GM12892 (cell line): ENCODE results near the gene APOL2.

Experiments
- DNase-seq: peaks from one replicate; pipeline ENCODE4 v3.0.0; 2011; ENCODE audit not compliant: insufficient read length
- FAIRE-seq: peaks from 2 replicates; lab custom pipeline; 2011; peaks lifted over from hg19 to GRCh38; lab: Jason Lieb, UNC
- POLR2A ChIP-seq: IDR thresholded peaks from 2 replicates; pipeline ENCODE4 v1.6.1; 2011; ENCODE audit warnings: low read depth, low read length, control low read depth
- POLR2AphosphoS5 ChIP-seq: IDR thresholded peaks from 2 replicates; pipeline ENCODE4 v1.6.1; 2011; ENCODE audit warnings: low read depth, low read length, control low read depth
- TAF1 ChIP-seq: IDR thresholded peaks from 2 replicates; pipeline ENCODE4 v1.6.1; 2011; ENCODE audit warnings: low read depth, mild to moderate bottlenecking, control low read depth, low read length, borderline replicate concordance

The APOL2 gene

DNA sequence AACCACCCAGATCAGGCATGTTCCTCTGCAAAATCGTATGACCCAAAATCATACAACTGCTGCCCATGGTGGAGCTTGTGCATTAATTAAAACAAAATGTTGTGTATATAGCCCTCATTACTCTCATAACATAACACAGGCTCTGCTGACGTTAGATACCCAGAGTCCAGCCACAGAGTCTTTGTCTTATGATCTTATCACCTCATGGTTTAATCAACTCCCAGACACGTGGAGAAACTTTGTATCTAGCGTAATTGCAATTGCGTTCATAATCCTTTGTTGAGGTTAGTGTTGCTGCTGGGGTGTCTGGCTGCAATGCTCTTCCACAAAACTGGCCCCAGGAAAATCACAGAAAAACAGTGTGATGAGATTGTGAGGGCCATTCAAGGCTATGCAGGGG, 8.6 kb upstream of the APOL2 start:
- no peak for TF ChIP-seq POLR2AphosphoS5
- TF ChIP-seq TAF1, result no peak
- TF ChIP-seq POLR2A, result no peak
- DNase-seq (no peak), FAIRE-seq (no peak)

DNA sequence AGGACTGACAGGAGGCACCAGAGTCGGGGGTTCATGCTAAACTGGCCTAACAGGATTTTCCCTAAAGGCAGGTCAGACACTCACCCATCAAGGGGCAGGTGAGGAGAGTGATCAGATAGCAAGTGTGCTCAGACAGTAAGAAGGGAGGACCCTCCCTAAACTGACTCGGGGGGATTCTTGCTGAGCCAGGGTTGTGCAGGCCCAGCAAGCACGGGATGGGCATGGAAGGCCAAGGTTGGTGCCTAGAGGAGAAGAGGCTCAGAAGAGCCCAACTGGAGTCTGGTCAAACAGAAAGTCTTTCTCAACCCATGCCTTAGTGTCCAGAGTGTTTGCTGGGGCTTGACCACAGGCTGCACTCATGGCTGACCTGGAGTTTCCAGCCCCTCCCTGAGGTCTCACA, 7.4 kb upstream of the APOL2 start:
- TF ChIP-seq TAF1 (no peak), POLR2A (no peak), POLR2AphosphoS5 (no peak)
- DNase-seq (no peak), FAIRE-seq (no peak)

DNA sequence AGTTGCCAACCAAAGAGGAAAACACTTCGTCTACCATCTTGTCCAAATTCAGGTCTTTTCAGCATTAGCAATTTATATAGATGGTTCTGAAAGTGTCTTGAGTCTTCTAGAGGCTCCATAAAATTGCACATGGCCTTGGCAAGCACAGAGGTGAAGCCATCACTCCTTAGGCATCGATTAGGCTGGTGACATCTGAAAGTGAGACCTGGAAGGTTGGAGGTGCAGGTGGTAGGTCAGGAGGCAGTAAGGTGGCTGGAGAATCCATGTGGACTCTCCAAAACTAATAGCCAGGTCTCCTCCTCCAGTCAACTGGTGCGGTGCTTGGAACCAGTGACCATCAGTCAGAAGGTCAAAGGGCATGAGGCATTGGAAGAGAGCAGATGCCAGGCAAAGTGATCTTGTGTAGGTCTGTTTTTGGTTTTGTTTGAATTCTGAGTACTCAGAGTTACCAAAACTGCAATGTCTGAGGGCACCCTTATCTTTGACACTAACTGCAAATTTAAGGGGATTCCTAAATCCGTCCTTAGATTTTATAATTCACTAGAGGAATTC, 6.6 kb upstream of the APOL2 start:
- TF ChIP-seq TAF1 (no peak), POLR2AphosphoS5 (no peak), POLR2A (no peak)
- FAIRE-seq, result no peak
- no peak for DNase-seq

DNA sequence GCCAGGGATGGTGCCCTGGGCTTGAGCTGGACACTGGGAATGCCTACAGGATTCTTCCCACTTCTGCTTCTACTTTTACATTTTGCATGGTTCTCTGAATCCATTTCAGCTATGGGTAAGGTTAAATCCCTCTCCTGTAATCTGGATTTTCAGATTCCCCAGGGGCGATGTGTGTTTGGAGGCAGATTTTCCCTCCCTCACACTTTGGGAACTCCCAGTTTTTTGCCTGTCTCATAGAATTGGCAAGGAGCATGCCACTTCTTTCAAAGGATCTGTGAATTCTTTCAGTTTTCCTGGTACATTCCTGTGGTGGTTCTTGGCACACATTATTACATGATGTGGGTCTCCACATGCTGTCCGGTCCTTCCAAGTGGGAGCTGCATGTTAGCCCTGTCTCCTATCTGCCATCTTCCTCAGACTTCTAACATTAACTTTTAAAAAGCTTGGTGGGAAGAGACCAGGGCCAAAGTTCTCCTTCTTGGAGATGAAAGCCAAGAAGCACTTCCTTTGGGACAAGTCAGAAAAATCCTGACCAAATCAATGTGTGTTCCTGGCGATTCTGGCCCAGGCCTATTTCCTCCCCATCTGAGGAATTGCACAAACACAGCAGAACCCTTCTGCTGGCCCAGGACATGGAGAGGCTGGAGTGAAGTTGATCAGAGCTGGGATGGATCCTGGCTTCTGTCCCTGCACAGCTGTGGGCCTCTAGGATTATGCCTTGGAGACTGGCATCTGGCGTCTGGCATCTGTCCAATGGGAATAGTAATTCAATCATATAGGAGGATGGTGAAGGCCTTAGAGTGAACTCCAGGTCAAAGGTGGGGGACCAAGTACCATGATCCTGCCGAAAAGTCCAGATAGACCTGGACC, 5.4 kb upstream of the APOL2 start:
- DNase-seq (no peak), FAIRE-seq (no peak)
- TF ChIP-seq POLR2AphosphoS5 (no peak), TAF1 (no peak), POLR2A (no peak)

DNA sequence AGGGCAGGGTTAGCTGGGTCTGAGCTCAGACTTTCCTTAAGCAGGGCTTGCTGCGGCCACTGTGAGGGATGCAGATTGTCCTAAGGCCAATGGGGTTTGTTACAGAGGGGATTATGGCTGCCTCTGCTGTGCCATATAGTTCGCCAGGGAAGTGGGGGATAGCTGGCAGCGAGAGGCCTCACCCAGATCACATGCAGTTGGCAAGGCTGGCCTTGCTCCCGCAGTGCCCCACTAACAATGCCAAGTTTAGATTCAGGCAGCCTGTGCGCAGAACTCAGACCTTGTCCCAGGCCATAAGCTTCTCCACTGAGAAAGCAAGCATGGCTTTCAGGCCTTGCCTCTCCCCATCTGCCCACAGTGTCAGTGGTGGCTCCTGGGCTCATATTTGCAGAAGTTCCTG, 4.7 kb upstream of the APOL2 start:
- TF ChIP-seq TAF1 (no peak), POLR2AphosphoS5 (no peak)
- DNase-seq (no peak), FAIRE-seq (no peak)

DNA sequence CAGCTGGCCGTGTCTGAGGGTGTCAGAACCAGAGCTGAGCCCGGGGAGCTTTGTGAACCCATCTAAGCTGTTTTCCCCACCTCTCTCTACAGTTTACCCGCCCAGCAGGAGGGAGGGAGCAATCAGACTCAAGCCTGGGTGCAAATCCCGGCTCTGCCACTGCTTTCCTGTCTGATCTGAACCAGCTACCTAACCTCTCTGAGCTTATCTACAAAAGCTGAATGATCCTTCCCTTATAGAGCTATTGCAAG, 252 bp downstream of the APOL2 start:
- DNase-seq (no peak), FAIRE-seq (no peak)
- TF ChIP-seq POLR2A (no peak), POLR2AphosphoS5 (no peak), TAF1 (no peak)

DNA sequence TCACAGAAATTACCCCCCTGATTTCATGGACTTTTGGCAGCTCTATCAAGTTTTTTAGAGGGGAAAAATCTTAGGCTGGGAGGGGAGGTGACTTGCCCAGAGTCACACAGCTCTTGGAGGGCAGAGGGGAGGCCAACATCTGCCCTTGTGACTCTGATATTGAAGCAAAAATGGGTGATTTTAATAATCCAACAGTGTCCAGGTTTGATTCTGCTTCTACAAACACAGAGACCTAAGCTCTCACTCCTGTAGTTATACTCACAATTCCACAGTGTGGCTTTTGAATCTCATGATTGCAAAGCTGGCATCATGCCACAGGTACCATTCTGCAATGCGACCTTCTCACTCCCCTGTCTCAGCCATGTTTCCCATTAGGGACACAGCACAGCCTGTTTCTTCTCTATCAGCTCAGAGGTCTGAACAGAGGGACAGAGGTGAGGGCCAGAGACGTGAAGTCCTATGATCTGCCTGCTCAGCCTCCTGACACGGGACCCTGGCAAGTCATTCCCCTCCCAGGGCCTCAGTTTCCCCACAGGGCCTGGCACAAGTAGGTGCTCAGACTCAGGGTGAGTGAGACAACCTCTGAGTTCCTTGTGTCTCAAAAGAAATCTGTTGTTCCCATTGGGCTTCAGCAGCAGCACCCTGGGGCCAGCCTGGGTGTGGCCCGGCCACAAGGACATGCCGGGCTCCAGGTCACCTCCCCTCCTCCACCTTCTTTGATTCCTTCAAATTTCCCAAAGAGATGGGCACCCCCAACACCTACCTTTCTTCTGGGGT, 766 bp downstream of the APOL2 start:
- TF ChIP-seq POLR2A (no peak), TAF1 (no peak), POLR2AphosphoS5 (no peak)
- FAIRE-seq, result peak; percentile 79
- no peak for DNase-seq

DNA sequence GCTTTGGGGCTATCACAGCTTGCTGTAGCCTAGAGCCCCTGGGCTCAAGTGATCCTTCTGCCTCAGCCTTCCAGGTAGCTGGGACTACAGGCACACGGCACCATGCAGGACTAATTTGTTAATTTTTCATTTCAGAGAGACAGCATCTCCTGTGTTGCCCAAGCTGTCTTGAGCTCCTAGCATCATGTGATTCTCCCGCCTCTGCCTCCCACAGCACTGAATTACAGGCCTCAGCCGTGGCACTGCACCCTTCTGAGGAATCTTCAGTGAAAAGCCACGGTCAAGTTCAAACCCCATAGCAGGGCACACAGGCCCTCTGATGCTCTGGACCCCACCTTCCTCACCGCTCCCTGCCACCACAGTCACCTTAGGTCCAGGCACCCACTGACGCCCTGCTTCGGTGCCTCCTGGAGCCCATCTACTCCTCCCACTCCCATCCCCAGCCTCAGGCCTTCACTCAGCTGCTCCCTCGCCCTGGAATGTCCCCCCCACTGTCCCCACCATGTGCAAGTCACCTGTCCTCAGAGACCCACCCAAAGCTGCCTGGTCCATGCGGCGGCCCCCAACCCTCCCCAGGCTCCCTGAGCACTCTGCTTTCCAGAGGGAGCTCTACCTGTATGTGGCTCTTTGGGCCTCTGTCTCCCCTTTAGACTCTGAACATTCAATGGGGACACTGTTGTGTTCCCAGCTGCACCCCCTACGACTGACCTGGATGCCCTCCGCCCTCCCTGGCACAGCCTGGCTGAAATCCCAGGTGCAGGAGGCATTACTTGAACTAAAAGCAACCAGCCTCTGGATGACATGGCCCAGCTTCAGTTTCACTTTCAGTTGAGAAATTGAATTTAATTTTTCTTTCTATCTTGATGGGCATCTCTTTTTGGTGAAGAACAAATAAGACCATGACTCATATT, 1.6 kb downstream of the APOL2 start:
- DNase-seq (peak; percentile 41), FAIRE-seq (peak; percentile 46)
- no peak for TF ChIP-seq POLR2A
- no peak for TF ChIP-seq TAF1
- no peak for TF ChIP-seq POLR2AphosphoS5

DNA sequence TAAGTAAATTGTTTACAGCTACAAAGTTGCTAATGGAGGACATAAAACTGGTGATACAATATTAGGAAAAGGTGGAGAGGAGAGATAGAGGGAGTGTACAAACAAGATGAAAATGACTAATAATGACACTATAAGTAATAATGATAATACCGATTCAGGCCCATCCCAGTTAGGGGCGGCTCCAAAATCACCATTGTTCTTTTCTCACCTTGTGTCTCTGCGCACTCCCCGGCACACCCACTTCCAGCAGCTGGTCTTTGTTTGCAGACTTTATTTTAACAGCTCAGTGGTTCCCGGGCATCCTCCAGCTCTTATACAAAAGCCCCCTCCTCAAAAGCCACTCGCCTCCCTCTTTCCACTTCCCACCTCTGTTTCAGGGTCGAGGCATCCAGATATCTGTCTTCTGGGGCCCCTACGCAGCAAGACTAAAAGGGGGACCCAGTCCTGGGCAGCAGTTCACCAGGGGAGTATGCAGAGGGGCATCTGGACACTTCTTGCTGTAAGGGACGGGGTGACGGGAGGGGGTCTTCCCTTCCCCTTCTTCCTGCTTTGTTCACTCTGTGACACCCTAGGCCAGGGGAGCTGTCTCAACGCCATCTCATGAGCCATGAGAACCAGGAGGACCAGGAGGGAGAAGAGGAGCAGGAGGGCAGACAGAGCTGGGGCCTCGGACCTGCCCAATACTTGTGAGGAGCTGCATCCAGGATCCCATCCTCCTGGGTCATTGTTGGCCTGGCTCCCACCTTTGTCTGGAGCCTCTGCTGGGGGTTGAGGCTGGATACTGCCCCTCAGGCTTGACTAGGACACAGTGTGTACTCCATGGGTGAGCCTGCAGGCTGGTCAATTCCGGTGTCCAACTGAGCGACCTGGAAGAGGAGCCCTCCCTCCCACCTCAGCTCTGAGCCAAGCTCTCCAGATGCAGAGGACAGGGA, 2.7 kb downstream of the APOL2 start:
- no peak for DNase-seq
- no peak for FAIRE-seq
- TF ChIP-seq POLR2A (no peak), POLR2AphosphoS5 (no peak), TAF1 (no peak)

DNA sequence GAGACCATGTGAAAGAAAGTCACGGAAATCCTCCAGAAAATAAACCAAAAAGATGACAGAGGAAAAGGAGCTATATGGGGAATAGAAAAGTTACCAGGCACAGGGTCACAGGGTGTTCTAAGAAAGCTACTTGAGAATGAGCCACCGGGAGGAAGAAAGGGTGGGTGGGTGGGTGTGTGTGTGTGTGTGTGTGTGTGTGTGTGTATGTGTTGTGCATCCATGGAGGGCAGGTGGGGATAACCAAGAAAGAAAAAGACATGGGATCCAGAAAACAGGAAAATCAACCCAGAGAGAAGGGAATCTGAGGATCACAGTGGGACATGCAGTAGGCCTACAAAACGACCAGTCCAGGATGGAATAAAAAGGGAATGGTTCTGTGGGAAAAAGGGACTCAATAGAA, 3.7 kb downstream of the APOL2 start:
- TF ChIP-seq POLR2AphosphoS5, result no peak
- TF ChIP-seq POLR2A, result no peak
- no peak for TF ChIP-seq TAF1
- DNase-seq (no peak), FAIRE-seq (no peak)
